ENCODE data around the gene SV2C. TPM values are rescaled to one million over a fixed set of nuclear protein-coding genes. Genes with fewer than 3 reads are reported as not detected.

Gene SV2C
- total RNA-seq, 1 donor from 2014 or later = 0.20 TPM

DNA sequence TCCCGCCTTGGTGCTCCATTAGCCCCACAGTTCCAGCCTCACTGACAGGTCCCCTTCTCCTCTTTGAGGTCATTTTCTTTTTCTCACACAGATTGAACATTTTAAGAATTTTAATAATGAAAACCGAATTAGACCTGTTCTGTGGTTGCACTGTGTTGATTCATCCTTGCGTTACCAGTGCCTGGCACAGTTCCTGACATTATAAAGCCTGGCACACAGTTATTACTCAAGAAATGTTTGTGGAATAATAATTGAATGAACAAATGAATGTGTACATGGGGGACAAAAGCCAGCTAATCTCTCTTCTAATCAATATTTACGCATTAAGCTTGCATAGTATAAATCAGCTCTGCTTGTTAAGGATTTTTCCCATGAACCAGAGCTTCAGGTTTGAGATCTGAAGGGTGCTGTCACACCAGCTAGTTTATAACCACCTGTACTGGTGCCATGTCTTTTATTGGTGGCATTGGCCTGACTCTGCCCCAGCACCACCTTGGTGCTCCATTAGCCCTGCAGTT, 80.0 kb downstream of the SV2C start:
- DNase-seq (ENCODE audit: low read depth in 2 of 2) = no peak

DNA sequence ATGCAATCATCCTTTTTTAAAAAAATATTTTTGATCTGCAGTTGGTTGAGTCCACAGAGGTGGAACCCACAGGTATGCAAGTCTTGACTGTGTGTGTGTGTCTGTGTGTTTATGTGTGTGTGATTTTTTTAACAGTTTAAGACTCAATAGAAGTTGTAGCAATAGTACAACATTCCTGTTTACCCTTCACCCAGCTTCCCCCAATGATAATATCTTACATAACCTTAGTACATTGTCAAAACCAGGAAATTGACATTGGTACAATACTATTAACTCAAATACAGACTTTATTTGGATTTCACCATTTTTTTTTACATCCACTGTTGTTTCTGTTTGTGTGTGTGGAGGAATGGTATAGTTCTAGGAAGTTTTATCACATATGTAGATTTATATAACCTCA, 81.8 kb downstream of the SV2C start:
- DNase-seq (ENCODE audit: low read depth in 2 of 2) = no peak

DNA sequence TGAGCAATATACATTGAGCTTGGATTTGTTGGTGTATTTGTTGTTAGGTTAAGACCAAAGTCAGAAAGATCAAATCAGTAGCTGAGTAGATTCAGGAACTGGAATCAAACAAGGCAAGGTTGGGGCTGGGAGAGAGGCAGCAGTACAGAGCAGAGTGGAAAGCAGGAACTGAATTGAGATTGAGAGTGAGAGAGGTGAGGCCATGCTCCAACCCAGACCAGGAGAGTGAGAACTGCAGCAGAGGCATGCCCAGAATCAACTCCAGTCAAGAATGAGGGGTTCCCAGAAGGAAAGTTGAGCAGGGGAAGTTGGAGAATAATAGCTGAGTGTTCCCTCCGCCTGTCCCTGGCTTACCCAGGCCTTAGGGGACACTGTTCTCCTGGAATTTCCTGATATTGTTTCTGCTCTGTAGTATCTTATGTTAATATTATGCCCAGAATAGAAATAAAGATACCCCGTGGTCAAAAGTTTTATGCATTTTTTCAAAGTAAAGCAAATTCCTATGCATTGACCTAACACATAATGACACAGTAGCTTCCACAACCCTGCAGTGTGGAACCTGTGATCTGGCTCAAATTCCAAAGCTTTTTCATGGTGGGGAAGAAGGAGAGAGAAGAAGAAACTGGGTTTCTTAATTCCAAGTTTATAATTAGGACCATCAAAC, 82.7 kb downstream of the SV2C start:
- peak in 1 of 2 donors; percentile 63 for DNase-seq (ENCODE audit: low read depth in 2 of 2)

DNA sequence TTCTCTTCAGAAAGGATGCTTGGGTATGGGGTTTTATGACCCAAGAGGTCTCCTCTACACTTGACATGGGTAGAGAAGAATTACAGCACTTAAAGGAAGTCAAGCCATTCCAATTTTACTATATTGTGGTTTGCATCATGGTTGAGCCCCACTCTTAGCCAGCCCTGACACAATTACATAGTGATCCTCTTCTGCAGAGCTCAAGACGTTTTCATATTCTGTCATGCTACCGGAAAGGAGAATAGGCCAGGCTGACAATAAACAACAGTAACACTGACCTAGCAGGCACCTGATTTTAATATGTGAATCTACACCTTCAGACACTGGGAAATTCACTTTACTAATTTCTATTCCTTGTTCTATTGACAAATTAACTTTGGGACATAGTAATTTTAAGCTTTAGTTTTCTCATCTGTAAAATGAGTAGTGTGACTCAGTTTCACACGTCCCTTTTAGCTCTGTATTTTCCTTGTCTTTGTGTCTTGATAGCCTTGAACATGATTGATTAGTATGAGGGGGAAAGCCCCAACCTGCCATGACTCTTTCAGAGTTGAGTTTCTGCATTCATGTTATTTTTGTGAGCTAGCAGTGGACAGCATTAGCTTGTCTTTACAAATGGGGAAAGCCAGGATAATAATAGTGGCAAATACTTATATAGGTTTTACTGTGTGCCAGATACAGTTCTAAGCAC, 83.8 kb downstream of the SV2C start:
- no peak for DNase-seq (ENCODE audit: low read depth in 2 of 2)

DNA sequence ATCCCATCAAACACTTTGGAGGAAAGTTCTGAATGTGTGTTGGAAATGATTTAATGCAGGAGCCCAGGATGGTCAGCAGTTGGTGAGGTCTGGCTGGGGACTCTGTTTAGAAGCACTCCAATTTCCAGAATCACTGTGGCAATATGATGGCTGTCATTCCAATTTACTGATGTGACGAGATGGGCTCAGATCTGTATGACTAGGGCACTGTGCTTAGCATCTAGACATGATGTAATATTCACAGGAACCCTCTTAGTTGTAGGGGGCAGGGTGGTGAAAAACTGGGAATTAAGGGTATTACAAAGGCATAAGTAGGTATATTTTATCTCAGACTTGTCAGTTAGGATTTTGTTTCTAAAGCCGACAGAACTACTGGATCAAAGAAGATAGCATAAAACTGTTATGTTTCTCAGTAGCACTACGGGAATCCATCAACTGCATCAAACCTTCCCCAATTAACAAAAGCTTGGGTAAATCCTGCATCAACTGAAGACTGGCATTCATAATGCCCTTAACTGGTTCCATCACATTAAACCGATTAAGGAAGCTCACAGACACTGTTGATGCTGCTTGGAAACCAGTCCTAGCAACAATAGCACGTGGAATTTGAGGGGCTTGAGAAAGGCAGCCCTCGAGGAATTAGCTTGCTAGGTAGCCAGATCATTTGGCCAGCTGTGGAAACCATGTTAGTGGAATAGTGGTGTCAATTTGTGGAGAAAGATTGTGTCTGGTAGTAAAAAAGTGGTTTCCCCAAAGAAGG, 86.1 kb downstream of the SV2C start:
- no peak for DNase-seq (ENCODE audit: low read depth in 2 of 2)

DNA sequence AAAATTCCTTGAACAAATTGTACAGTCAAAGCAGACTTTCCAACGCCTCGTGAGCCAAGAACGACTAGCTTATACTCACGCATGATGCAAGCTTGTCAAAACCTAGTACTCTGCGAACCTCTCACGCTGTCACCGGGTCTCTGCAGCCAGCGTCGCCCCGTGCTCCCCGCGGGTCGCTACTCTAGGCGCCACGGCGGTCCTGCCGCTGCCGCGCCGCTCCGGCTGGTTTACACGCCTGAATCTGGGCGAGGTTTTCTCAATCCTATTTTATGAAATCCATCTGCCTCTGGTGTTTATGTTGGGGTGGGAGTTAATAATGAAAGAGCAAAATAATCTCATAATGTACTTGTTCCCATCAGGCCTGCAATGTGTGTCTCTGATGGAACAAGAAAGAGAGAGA, 90.9 kb downstream of the SV2C start:
- DNase-seq (ENCODE audit: low read depth in 2 of 2) = no peak

DNA sequence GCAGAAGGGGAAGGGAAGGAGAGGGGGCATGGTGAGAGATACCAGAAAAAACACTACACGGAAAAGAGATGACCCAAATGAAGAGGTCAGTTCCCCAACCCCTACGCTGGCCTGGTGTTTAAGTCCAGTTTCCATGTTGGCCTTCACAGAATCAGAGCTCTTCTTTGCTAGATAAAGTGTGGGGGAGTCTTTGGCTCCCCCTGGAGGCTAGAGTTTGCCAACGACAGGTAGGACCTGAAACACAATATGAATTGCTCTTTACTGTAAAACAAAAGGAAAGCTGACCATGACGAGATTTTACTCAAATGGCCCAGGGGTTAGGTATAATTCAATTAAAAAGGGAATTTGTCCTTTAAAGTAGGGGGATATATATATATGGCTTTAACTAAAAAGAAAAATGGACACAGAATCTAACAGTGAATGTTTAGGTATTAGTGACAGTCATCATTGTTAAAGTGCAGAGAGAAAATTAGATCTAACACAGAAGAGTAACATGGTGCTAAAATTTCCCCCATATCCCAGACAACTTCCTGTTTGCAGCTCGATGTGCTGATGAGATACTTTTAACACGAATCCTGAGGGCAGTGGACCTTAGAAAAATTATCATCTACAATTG, 92.0 kb downstream of the SV2C start:
- peak; percentile 56 to 83 for DNase-seq (ENCODE audit: low read depth in 2 of 2)

DNA sequence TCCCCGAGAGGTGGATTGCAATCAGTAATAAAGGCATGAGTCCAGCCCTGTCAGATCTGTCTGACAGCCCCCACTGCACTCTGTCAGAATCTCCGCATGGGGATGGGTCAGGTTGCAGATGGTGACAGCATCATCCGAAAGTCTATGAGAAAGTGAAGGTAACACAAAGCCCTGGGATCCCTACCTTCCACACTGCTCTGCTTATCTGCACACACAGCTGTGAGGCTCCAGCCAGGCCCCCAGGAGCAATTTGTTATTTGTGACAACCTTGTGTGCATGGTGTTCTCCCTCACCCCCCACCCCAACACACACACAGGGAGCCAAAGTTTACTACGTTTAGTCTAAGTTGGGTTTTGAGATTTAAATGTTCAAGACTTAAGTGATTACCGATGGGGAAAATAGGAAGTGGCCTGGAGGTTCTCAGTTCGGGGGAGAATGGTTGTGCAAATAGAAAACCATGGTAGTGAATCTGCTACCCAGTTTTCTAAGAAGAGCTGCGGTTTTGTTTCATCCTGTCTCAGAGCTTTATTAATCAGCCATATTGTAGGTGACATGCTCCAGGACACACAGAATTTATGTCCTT, 92.7 kb downstream of the SV2C start:
- no peak for DNase-seq (ENCODE audit: low read depth in 2 of 2)

DNA sequence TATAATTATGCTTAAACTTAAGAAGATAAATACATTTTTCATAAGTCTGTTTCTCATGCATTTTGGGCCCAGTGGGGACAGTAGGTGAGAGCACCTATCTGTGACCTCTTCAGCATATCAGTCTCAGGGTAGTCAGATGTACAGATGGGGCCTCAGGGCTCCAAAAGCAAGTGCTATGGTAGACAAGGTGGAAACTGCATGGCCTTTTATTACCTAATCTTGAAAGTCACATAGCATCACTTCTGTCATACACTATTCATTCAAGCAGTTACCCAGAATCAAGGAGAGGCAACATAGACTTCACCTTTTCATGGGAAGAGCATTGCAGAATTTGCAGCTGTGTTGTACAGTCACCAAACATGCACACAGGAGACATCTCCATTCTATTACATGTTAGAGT, 94.8 kb downstream of the SV2C start:
- no peak for DNase-seq (ENCODE audit: low read depth in 2 of 2)

DNA sequence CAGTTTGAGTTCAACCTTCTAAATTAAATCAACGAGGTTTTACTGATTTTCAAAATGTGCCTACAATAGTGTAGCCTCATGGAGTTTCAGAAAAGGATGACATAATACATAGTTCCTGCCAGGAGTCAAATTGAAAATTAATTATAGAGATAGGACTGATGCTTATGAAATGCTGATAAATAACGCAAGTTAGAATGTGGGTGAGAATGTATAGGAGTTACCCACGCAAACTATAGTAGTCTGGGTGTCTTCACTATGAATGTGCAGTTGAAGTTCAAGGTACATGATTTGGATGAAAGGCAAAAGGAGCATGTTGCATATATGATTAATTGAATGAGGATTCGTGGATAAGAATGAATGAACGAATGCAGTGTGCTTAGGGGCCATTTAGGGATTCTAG, 95.7 kb downstream of the SV2C start:
- no peak for DNase-seq (ENCODE audit: low read depth in 2 of 2)

DNA sequence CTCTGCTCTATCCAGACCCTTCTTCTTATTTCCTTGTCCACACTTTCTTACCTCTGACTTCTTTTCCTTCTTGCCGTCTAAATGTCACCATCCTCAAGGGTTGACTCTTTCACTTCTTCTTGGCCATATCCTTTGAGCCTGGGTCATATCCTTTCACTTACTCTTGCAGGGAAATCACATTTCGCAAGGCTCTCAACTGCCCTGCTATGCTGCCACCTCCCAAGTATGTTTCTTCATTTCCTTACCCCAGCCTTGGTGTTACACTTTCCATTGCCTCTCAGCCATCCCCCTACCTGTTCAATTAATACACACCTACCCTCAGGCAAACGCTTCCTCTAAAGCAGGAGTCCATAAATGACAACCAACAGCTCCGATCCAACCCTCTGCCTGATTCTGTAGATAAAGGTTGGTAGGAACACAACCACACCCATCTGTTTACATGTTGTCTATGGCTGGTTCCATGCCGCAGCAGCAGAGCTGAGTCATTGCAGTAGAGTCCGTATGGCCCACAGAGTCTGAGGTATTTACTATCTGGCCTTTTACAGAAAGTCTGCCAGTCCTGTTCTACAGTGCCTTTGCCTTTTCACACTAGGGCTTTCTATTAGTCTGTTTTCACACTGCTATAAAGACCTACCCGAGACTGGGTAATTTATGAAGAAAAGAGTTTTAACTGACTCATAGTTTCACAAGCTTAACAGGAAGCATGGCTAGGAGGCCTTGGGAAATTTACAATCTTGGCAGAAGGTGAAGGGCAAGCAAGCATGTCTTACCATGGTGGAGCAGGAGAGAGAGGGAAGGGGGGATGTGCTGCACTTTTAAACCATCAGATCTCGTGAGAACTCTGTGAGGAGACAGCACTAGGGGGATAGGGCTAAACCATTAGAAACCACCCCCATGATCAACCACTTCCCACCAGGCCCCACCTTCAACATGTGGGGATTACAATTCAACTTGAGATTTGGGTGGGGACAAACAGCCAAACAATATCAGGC, 97.9 kb downstream of the SV2C start:
- DNase-seq (ENCODE audit: low read depth in 2 of 2) = no peak

DNA sequence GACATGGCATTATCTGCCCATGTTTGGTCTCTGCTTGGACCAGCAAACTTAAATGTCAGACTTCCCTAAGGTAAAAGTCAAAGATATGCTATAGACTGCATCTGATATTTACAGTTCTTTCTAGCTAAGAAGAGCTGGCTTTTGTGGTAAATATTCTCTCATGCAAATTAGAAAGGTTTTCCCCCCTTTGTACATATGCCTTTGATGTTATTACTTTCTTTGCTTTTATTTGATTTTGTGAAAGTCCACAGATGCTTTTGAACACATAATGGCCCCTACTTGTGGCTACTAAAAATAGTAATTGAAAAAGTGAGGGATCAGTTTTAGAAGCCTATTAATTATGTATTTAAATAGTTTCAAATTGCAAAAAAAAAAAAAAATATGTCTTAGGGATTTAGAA, 104.2 kb downstream of the SV2C start:
- DNase-seq (ENCODE audit: low read depth in 2 of 2) = no peak

DNA sequence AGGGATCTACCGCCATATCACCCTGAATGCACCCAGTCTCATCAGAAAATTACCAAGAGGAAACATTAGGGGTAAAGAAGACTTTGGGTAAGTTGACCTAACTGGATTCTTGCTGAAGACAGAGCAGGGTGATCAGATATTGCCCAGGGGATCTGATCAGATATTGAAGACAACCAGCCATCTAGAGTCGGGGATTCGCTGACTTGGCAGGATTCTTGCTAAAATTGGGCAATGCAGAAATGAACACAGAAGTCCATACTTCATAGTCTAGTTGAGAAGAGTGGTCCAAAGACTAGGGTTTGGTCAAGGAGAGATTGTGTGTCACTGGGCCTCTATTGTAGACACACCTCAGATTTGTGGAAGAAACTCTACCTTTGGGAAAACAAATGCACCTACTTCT, 107.2 kb downstream of the SV2C start:
- no peak for DNase-seq (ENCODE audit: low read depth in 2 of 2)

DNA sequence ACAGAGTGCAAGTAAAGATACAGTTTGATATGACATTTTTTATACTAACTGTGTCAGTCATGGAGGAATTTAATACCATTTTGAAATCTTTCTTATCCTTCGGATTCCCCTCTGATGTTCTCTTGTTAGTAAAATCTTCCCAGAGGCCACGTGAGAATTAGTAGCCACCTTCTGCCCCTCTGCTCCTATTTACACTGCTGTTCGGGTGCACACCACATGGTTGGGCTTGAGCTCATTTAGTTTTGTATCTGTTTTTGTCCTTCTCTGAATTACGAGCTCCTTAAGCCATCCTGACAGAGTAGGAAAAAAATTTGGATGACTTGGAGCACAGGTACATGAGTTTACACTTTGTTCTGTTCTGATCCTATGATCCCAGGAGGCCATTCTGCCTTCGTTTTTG, 109.7 kb downstream of the SV2C start:
- DNase-seq (ENCODE audit: low read depth in 2 of 2) = no peak

DNA sequence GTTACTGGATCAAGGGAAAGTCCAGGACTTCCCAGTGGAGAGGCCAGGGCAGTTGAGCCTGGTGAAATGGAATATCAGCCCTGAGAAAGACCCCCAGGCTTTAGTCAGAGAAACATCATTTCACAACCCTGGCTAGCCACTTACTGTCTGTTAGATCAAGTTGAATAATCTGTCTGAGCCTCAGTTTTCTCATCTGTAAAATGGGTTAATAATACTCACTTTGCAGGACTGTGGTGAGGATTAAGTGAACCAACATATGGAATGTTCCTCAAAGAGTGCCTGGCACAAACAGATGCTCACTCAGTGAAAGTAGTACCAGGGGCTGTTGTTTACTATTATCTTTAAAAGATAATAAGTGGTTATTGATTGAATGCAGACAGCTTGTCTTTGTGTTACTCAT, 110.5 kb downstream of the SV2C start:
- DNase-seq (ENCODE audit: low read depth in 2 of 2) = no peak

DNA sequence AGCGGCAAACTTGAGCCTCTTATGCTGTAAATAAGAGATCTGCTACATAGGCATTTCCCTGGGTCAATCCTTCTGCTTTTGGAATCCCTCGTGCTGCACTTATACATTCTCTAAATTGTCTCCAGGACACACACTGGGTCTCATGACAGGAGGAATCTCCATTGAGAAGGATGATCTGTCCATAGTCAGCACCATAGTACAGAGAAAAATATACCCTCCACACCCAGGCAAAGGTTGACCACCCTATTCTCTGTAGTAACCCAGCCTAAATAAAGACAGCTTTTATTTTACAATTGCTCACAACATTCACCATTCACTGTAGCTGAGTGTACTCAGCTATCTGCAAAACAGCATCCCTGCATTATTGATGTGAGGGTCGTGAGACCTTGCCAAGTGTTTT, 111.2 kb downstream of the SV2C start:
- DNase-seq (ENCODE audit: low read depth in 2 of 2) = no peak

DNA sequence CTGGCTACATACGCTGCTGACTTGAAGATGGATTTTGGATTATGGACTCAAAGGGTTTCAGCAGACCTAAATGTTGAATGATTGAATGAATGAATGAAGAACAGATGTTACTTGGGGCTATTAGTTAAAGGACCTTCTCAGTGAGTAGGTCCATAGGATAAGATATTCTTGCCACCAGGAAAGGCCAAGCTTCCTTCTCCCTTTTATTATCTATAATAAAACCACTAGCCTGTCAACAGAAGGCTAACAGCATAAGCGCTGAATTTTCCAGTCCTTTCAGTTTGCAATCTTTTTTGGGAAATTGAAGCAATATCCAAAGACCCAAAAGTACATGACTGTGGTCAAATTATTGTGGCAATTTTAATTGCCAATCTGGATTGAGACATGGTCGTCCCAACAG, 113.3 kb downstream of the SV2C start:
- DNase-seq (ENCODE audit: low read depth in 2 of 2) = no peak

DNA sequence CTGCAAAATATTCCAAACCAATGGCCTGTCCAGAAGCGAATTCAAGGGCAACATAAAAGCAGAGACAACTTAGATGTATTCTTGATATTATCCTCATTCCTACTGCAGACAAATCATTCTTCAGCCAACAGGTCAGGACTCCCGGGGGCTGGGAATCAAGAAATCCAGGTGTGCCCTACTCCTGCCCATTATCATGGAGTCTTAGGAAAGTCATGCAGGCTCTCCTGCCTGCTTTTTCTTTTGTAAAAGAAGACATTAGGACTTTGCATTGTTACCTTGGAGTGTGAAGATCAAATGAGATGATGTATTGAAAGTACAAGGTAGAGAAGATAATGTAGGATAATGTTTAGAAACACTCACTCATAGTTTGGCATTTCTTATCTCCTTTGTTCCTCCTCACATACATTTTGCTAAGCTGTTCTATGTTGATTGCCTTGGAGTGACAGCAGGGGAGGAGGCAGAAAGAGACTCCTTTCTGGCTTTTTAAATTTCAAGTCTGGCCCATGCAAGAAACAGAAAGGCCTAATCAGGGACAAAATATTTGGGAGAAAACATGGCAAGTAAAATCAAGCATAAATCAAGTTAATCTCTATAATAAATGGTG, 113.8 kb downstream of the SV2C start:
- DNase-seq (ENCODE audit: low read depth in 2 of 2) = no peak

DNA sequence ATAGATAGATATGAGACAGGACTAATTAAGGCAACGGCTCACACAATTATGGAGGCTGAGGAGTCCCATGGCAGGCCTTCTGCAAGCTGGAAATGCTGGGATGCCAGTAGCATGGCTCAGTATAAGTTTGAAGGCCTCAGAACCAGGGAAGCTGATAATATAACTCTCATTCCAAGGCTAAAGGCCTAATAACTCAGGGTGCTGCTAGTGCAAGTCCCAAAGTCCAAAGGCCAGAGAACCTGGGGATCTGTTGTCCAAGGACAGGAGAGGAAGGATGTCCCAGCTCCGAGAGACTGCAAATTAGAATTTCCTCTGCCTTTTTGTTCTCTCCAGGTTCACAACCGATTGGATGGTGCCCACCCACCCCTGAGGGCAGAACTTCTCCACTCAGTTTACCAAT, 114.5 kb downstream of the SV2C start:
- DNase-seq (ENCODE audit: low read depth in 2 of 2) = no peak
